Measurements from ENCODE around the gene ZNF480. TPM values are rescaled to one million over a fixed set of nuclear protein-coding genes. Genes with fewer than 3 reads are reported as not detected.
"Not testable (repeated sequence)": the region's sequence is repeated elsewhere in the genome, so short reads cannot be mapped to it uniquely, and the experiment has no call there.

The ZNF480 gene
- total and polyA plus RNA-seq, 4 donors: 1.8 to 7.3 (median 3.4) TPM

DNA sequence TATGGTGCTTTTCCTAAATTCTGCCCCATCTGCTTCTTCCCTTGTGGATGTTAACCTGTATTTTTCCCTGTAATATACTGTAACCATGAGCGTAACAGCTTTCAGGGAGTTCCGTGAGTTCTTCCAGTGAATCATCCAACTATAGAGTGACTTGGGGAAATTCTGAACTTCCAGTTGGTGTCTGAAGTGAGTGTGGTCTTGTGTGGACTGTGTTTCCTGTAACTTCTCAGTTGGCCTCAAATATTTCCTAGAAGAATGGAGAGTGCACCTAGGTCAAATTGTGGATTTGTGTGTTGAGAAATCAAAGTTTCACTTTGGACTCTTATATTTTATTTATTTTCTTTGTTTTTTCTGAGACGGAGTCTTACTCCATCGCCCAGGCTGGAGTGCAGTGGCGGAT is 38.5 kb upstream of the ZNF480 start (continued):
- TF ChIP-seq, protein P1, sequence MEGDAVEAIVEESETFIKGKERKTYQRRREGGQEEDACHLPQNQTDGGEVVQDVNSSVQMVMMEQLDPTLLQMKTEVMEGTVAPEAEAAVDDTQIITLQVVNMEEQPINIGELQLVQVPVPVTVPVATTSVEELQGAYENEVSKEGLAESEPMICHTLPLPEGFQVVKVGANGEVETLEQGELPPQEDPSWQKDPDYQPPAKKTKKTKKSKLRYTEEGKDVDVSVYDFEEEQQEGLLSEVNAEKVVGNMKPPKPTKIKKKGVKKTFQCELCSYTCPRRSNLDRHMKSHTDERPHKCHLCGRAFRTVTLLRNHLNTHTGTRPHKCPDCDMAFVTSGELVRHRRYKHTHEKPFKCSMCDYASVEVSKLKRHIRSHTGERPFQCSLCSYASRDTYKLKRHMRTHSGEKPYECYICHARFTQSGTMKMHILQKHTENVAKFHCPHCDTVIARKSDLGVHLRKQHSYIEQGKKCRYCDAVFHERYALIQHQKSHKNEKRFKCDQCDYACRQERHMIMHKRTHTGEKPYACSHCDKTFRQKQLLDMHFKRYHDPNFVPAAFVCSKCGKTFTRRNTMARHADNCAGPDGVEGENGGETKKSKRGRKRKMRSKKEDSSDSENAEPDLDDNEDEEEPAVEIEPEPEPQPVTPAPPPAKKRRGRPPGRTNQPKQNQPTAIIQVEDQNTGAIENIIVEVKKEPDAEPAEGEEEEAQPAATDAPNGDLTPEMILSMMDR (IDR thresholded peaks at IDR 0.05; ENCODE audit: low read depth, low read length, missing input control): no peak

DNA sequence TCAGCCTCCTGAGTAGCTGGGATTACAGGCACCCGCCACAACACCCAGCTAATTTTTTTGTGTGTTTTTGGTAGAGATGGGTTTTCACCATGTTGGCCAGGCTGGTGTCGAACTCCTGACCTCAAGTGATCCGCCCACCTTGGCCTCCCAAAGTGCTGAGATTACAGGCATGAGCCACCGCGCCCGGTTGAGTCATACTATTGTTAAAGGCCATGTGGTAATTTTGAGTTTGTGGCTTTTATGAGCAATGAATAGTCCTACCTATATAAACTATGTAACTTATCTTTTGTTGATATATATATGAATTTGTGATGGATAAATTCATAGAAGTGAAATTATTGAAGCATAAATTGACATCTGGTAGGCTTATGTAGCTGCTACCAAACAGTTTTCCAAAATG is 31.4 kb upstream of the ZNF480 start:
- H3K36me3 ChIP-seq (ENCODE audit: control insufficient read depth in 4 of 4, insufficient read depth in 3 of 4, low read depth in 1 of 4, low read length in 3 of 4); H3K9ac ChIP-seq (ENCODE audit: low read depth in 1 of 2, low read length in 2 of 2); H3K27ac ChIP-seq (ENCODE audit: low read depth in 1 of 2, low read length in 2 of 2); H3K4me3 ChIP-seq (ENCODE audit: low read depth in 1 of 3, low read length in 3 of 3); H3K27me3 ChIP-seq (ENCODE audit: control insufficient read depth in 4 of 4, insufficient read depth in 4 of 4, low read length in 3 of 4); DNase-seq (ENCODE audit: low spot score); H3K4me1 ChIP-seq (ENCODE audit: control insufficient read depth in 4 of 4, insufficient read depth in 4 of 4, low read length in 3 of 4): not testable (repeated sequence)
- 93% methylated on average over 6 of the region's 6 CpGs for WGBS
- peaks cover 0 to 10% (median 6%) of the 10 kb centered on the region in 4 donors for H3K9me3 ChIP-seq (ENCODE audit: control insufficient read depth in 4 of 4, low read length in 3 of 4)

DNA sequence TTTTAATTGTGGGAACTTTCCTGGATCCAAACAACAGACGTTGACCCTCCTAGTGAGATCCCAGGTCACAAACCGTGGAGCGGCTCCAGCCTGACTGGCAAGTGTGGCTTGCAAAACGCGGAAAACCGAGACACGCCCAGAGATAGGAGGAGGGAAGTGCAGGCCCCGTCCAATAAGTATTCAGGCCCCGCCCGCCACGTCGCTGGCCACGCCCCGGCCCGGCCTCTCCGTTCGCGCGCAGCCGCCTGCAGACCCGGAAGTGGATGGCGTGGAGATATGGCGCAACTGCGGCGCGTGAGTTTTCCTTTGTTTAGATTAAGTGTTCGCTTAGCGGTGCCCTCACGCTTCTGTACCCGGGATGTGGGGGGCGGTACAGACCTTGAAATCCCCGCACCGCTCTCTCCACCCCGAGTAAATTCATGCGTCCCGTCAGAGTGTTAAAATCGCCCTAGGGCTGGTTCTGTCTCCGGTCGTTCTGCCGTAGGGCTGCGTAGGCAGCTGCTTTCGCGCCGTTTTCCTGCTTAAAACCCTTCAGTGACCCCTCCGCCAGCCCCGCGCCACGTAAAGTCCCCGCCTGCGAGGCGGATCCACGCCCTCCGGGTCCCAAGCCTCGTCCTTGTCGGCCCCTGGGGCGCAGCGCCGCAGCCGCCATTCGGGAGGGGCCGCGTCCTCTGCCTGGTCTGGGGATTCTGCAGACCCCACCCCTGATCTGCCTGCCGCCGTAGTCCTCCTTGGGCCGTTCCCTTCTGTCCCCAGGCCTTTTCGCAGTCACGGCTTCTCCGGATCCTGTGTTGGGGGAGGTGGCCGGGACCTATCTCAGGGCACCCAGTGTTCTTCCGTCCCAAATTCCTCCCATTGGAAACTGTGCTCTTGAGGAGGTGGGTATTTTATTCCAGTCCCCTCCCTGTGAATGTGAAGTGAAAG is 27.4 kb upstream of the ZNF480 start, which contains the start of gene ZNF766:
Gene ZNF766, plus strand, starts transcription at position 250 of the 924 bp plus-strand sequence. Its CDS starts 27 bp downstream, at position 277.
- TF ChIP-seq SP1 (IDR thresholded peaks at IDR 0.05) (peak; percentile 68), FOXA1 (IDR thresholded peaks at IDR 0.05) (no peak), RXRA (IDR thresholded peaks at IDR 0.05) (peak in 1 of 2 donors; percentile 31), EGR1 (IDR thresholded peaks at IDR 0.05; ENCODE audit: low read depth in 2 of 2) (peak in 1 of 2 donors; percentile 38), GABPA (IDR thresholded peaks at IDR 0.05 in 1 of 2, conservative IDR thresholded peaks at IDR 0.05 in 1 of 2) (peak in 1 of 2 donors; percentile 85), HNF4A (conservative IDR thresholded peaks at IDR 0.05) (peak in 1 of 2 donors; percentile 31), NR2F2 (IDR thresholded peaks at IDR 0.05) (peak; percentile 46), YY1 (IDR thresholded peaks at IDR 0.05) (peak; percentile 47)
- TF ChIP-seq, protein P2, sequence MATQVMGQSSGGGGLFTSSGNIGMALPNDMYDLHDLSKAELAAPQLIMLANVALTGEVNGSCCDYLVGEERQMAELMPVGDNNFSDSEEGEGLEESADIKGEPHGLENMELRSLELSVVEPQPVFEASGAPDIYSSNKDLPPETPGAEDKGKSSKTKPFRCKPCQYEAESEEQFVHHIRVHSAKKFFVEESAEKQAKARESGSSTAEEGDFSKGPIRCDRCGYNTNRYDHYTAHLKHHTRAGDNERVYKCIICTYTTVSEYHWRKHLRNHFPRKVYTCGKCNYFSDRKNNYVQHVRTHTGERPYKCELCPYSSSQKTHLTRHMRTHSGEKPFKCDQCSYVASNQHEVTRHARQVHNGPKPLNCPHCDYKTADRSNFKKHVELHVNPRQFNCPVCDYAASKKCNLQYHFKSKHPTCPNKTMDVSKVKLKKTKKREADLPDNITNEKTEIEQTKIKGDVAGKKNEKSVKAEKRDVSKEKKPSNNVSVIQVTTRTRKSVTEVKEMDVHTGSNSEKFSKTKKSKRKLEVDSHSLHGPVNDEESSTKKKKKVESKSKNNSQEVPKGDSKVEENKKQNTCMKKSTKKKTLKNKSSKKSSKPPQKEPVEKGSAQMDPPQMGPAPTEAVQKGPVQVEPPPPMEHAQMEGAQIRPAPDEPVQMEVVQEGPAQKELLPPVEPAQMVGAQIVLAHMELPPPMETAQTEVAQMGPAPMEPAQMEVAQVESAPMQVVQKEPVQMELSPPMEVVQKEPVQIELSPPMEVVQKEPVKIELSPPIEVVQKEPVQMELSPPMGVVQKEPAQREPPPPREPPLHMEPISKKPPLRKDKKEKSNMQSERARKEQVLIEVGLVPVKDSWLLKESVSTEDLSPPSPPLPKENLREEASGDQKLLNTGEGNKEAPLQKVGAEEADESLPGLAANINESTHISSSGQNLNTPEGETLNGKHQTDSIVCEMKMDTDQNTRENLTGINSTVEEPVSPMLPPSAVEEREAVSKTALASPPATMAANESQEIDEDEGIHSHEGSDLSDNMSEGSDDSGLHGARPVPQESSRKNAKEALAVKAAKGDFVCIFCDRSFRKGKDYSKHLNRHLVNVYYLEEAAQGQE (IDR thresholded peaks at IDR 0.05): no peak
- TF ChIP-seq, protein P3, sequence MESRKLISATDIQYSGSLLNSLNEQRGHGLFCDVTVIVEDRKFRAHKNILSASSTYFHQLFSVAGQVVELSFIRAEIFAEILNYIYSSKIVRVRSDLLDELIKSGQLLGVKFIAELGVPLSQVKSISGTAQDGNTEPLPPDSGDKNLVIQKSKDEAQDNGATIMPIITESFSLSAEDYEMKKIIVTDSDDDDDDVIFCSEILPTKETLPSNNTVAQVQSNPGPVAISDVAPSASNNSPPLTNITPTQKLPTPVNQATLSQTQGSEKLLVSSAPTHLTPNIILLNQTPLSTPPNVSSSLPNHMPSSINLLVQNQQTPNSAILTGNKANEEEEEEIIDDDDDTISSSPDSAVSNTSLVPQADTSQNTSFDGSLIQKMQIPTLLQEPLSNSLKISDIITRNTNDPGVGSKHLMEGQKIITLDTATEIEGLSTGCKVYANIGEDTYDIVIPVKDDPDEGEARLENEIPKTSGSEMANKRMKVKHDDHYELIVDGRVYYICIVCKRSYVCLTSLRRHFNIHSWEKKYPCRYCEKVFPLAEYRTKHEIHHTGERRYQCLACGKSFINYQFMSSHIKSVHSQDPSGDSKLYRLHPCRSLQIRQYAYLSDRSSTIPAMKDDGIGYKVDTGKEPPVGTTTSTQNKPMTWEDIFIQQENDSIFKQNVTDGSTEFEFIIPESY (IDR thresholded peaks at IDR 0.05): peak; percentile 40
- H3K9me3 ChIP-seq (ENCODE audit: control insufficient read depth in 4 of 4, low read length in 3 of 4): peaks cover 0 to 5% (median 3%) of the 10 kb centered on the region in 4 donors
- no peaks in the 10 kb centered on the region for H3K27me3 ChIP-seq (ENCODE audit: control insufficient read depth in 4 of 4, insufficient read depth in 4 of 4, low read length in 3 of 4)
- peaks cover 0 to 3% (median 0%) of the 10 kb centered on the region in 4 donors for H3K36me3 ChIP-seq (ENCODE audit: control insufficient read depth in 4 of 4, insufficient read depth in 3 of 4, low read depth in 1 of 4, low read length in 3 of 4)
- DNase-seq (ENCODE audit: low spot score): peak; percentile 98
- H3K4me1 ChIP-seq (ENCODE audit: control insufficient read depth in 4 of 4, insufficient read depth in 4 of 4, low read length in 3 of 4): peaks cover 0 to 15% (median 10%) of the 10 kb centered on the region in 4 donors
- peak within 1 kb of the TSS; percentile 98 for H3K27ac ChIP-seq (ENCODE audit: low read depth in 1 of 2, low read length in 2 of 2)
- peak within 1 kb of the TSS; percentile 85 to 98 (median 86) for H3K4me3 ChIP-seq (ENCODE audit: low read depth in 1 of 3, low read length in 3 of 3)
- H3K9ac ChIP-seq (ENCODE audit: low read depth in 1 of 2, low read length in 2 of 2): peak within 1 kb of the TSS; percentile 90 to 94
- under 1% methylated on average over 70 of the region's 70 CpGs for WGBS

All from liver (tissue), 9 donors.